IPS-NIHi7 (cell line): ENCODE measurements around the gene CCBE1.
"Not testable (repeated sequence)": the region's sequence is repeated elsewhere in the genome, so short reads cannot be mapped to it uniquely, and the experiment has no call there.

Source experiments
- DNase-seq: peaks from one replicate; pipeline ENCODE4 v3.0.0; 2012; ENCODE audit warnings: mixed read lengths; ENCODE audit errors: extremely low spot score

CCBE1 gene

GRCh38 chr18:59715445-59715844 lies 18.2 kb upstream of the CCBE1 start:
- no peak for DNase-seq

GRCh38 chr18:59714096-59714495 lies 16.9 kb upstream of the CCBE1 start:
- DNase-seq: not testable (repeated sequence)

- no peak for DNase-seq
Measured at GRCh38 chr18:59712311-59712710, 15.1 kb upstream of the CCBE1 start.

- DNase-seq: no peak
Measured at GRCh38 chr18:59708988-59709387, 11.8 kb upstream of the CCBE1 start.

GRCh38 chr18:59707306-59707705 lies 10.1 kb upstream of the CCBE1 start:
- no peak for DNase-seq

- DNase-seq: no peak
Measured at GRCh38 chr18:59706499-59706898, 9.3 kb upstream of the CCBE1 start.

- no peak for DNase-seq
Measured at GRCh38 chr18:59705145-59705544, 7.9 kb upstream of the CCBE1 start.

- DNase-seq: no peak
Measured at GRCh38 chr18:59704146-59704545, 6.9 kb upstream of the CCBE1 start.

GRCh38 chr18:59701272-59701671 lies 4.0 kb upstream of the CCBE1 start:
- DNase-seq: no peak

- no peak for DNase-seq
Measured at GRCh38 chr18:59700535-59700967, 3.3 kb upstream of the CCBE1 start.

- DNase-seq: no peak
Measured at GRCh38 chr18:59699750-59700534, 2.7 kb upstream of the CCBE1 start.

GRCh38 chr18:59699061-59699460 lies 1.8 kb upstream of the CCBE1 start:
- no peak for DNase-seq

GRCh38 chr18:59696311-59697235 lies 650 bp downstream of the CCBE1 start:
- peak; percentile 55 for DNase-seq

GRCh38 chr18:59695551-59695950 lies 1.7 kb downstream of the CCBE1 start:
- DNase-seq: no peak

GRCh38 chr18:59694824-59695223 lies 2.4 kb downstream of the CCBE1 start:
- DNase-seq: no peak

GRCh38 chr18:59691996-59692395 lies 5.2 kb downstream of the CCBE1 start:
- no peak for DNase-seq

GRCh38 chr18:59690996-59691395 lies 6.2 kb downstream of the CCBE1 start:
- DNase-seq: no peak

GRCh38 chr18:59690186-59690982 lies 6.8 kb downstream of the CCBE1 start:
- peak; percentile 47 for DNase-seq

- DNase-seq: no peak
Measured at GRCh38 chr18:59689756-59690155, 7.5 kb downstream of the CCBE1 start.

GRCh38 chr18:59686260-59686659 lies 11.0 kb downstream of the CCBE1 start:
- DNase-seq: no peak

GRCh38 chr18:59685501-59685900 lies 11.7 kb downstream of the CCBE1 start:
- no peak for DNase-seq

GRCh38 chr18:59684777-59685176 lies 12.4 kb downstream of the CCBE1 start:
- no peak for DNase-seq
